Calu3 (cell line): ENCODE measurements around the gene FSTL5. TPM values are rescaled to one million over a fixed set of nuclear protein-coding genes. Genes with fewer than 3 reads are reported as not detected.

ENCODE experiments used
- BruUV-seq: library from RNA; stranded (reverse); fragments of 400-500 nt; replicated peaks from 2 replicates; lab custom pipeline; 2021; lab: Mats Ljungman, UMichigan
- CTCF ChIA-PET: fragments of 300-600 bp; sonication (Branson Sonifier 250); formaldehyde crosslinking; loops from one replicate; lab custom pipeline; 2022; ENCODE audit warnings: antibody characterized with exemption; lab: Charles Lee
- DNase-seq: peaks from one replicate; pipeline ENCODE4 v3.0.0; 2022
- H3K27ac Mint-ChIP-seq: one replicate; pipeline ENCODE4 v1.8.0; 2022; ENCODE audit warnings: mixed read lengths; ENCODE audit not compliant: unreplicated experiment
- H3K27me3 Mint-ChIP-seq: one replicate; pipeline ENCODE4 v1.8.0; 2022; ENCODE audit warnings: mixed read lengths; ENCODE audit not compliant: unreplicated experiment
- H3K36me3 Mint-ChIP-seq: one replicate; pipeline ENCODE4 v1.8.0; 2022; ENCODE audit warnings: mild to moderate bottlenecking, moderate library complexity, mixed read lengths; ENCODE audit not compliant: insufficient read depth, unreplicated experiment
- H3K4me1 Mint-ChIP-seq: one replicate; pipeline ENCODE4 v1.8.0; 2022; ENCODE audit warnings: mild to moderate bottlenecking, low read depth, mixed read lengths; ENCODE audit not compliant: unreplicated experiment
- H3K4me3 Mint-ChIP-seq: one replicate; pipeline ENCODE4 v1.8.0; 2022; ENCODE audit warnings: mild to moderate bottlenecking, low read depth, moderate library complexity, mixed read lengths; ENCODE audit not compliant: unreplicated experiment
- H3K9me3 Mint-ChIP-seq: one replicate; pipeline ENCODE4 v1.8.0; 2022; ENCODE audit warnings: low read depth, mixed read lengths; ENCODE audit not compliant: unreplicated experiment
- CTCF ChIP-seq: fragments of 200-600 bp; IDR thresholded peaks from one replicate; pipeline ENCODE4 v1.8.0; 2022; ENCODE audit warnings: antibody characterized with exemption; ENCODE audit not compliant: unreplicated experiment
- intact Hi-C: fragments of 100-400 bp; cut with micrococcal nuclease; formaldehyde crosslinking; loops from one replicate; pipeline ENCODE4 v1.10.0; 2022; ENCODE audit not compliant: unreplicated experiment
- total RNA-seq: library from RNA; stranded (reverse); gene quantifications from 2 replicates; pipeline ENCODE4 v1.2.3, GENCODE V29; 2022

Gene FSTL5
- total RNA-seq, 1 experiment from 2014 or later = not detected

GRCh38 chr4:161519611-161520010 lies 644.2 kb downstream of the FSTL5 start:
- BruUV-seq = no TSS peak
- no peak for TF ChIP-seq CTCF
- no peak overlapping the region for H3K27ac Mint-ChIP-seq
- no peak overlapping the region for H3K4me3 Mint-ChIP-seq
- DNase-seq = no peak
- H3K4me1 Mint-ChIP-seq = no peaks in the 10 kb centered on the region
- no peaks in the 10 kb centered on the region for H3K36me3 Mint-ChIP-seq
- no peaks in the 10 kb centered on the region for H3K27me3 Mint-ChIP-seq
- H3K9me3 Mint-ChIP-seq = no peaks in the 10 kb centered on the region
- CTCF ChIA-PET = no interaction called here
- intact Hi-C loops = no loop called here

- Mint-ChIP-seq H3K27ac (no peak overlapping the region), H3K4me3 (no peak overlapping the region), H3K9me3 (peaks cover 2% of the 10 kb centered on the region), H3K4me1 (no peaks in the 10 kb centered on the region), H3K36me3 (no peaks in the 10 kb centered on the region), H3K27me3 (no peaks in the 10 kb centered on the region)
- CTCF ChIA-PET = no interaction called here
- DNase-seq = no peak
- intact Hi-C loops = no loop called here
- TF ChIP-seq CTCF = no peak
- no TSS peak for BruUV-seq
Observed at GRCh38 chr4:161517941-161518340, 645.9 kb downstream of the FSTL5 start.

GRCh38 chr4:161505141-161505540 lies 658.7 kb downstream of the FSTL5 start:
- H3K27me3 Mint-ChIP-seq = no peaks in the 10 kb centered on the region
- intact Hi-C loops = no loop called here
- CTCF ChIA-PET = no interaction called here
- no peak overlapping the region for H3K4me3 Mint-ChIP-seq
- no peak for TF ChIP-seq CTCF
- no TSS peak for BruUV-seq
- H3K9me3 Mint-ChIP-seq = no peaks in the 10 kb centered on the region
- no peaks in the 10 kb centered on the region for H3K4me1 Mint-ChIP-seq
- no peak for DNase-seq
- no peak overlapping the region for H3K27ac Mint-ChIP-seq
- H3K36me3 Mint-ChIP-seq = no peaks in the 10 kb centered on the region

GRCh38 chr4:161498155-161498554 lies 665.6 kb downstream of the FSTL5 start:
- Mint-ChIP-seq H3K4me1 (no peaks in the 10 kb centered on the region), H3K27ac (no peak overlapping the region), H3K36me3 (no peaks in the 10 kb centered on the region), H3K4me3 (no peak overlapping the region), H3K27me3 (no peaks in the 10 kb centered on the region), H3K9me3 (no peaks in the 10 kb centered on the region)
- intact Hi-C loops = no loop called here
- TF ChIP-seq CTCF = no peak
- DNase-seq = no peak
- no TSS peak for BruUV-seq
- CTCF ChIA-PET = no interaction called here
